K562 (cell line): ENCODE results near the gene OR2Y1. TPM values are rescaled to one million over a fixed set of nuclear protein-coding genes. Genes with fewer than 3 reads are reported as not detected.

Source experiments
- ATF1 ChIP-seq, 2 experiments: fragments of 450-650 bp in 1 of 2; IDR thresholded peaks; 2 replicates each; pipeline ENCODE4 v1.6.1; 2016; ENCODE audit warnings: missing compliant biosample characterization in 1 of 2, missing genetic modification characterization in 1 of 2
- ATF6 ChIP-seq: sonication (generic); formaldehyde crosslinking; IDR thresholded peaks from 2 replicates; pipeline ENCODE4 v1.4.0; 2020; ENCODE audit warnings: mild to moderate bottlenecking, missing genetic modification reagents
- C11orf30 ChIP-seq: fragments of 450-650 bp; IDR thresholded peaks from 2 replicates; pipeline ENCODE4 v1.6.1; 2016; ENCODE audit warnings: low read depth, mild to moderate bottlenecking
- CREB3L1 ChIP-seq: fragments of 450-650 bp; IDR thresholded peaks from 2 replicates; pipeline ENCODE4 v1.6.1; 2014; ENCODE audit warnings: low read depth, mild to moderate bottlenecking, moderate library complexity, borderline replicate concordance
- FOXA3 ChIP-seq, 2 experiments: fragments of 450-650 bp in 1 of 2; sonication (generic) in 1 of 2; formaldehyde crosslinking; IDR thresholded peaks in 1 of 2; conservative IDR thresholded peaks in 1 of 2; 2 replicates each; pipeline versions ENCODE4 v1.4.0 to v1.8.0; 2020 to 2022; ENCODE audit warnings: mild to moderate bottlenecking in 2 of 2, missing genetic modification reagents in 1 of 2
- HDAC2 ChIP-seq: fragments of 450-650 bp; IDR thresholded peaks from 2 replicates; pipeline ENCODE4 v1.6.1; 2016; ENCODE audit warnings: mild to moderate bottlenecking
- HMBOX1 ChIP-seq: sonication (generic); IDR thresholded peaks from 2 replicates; pipeline ENCODE4 v1.6.1; 2016
- KLF16 ChIP-seq: IDR thresholded peaks from 2 replicates; pipeline ENCODE4 v1.6.1; 2016; ENCODE audit warnings: antibody characterized with exemption
- MAFF ChIP-seq: IDR thresholded peaks from 2 replicates; pipeline ENCODE4 v1.6.1; 2012; ENCODE audit warnings: low read length, improper control_type of control experiment
- MAFG ChIP-seq: fragments of 450-650 bp; conservative IDR thresholded peaks from 2 replicates; pipeline ENCODE4 v1.6.1; 2016; ENCODE audit warnings: missing genetic modification characterization, missing compliant biosample characterization
- MAFK ChIP-seq: IDR thresholded peaks from 2 replicates; pipeline ENCODE4 v1.6.1; 2011; ENCODE audit warnings: low read length, improper control_type of control experiment
- MEIS2 ChIP-seq: fragments of 450-650 bp; IDR thresholded peaks from 2 replicates; pipeline ENCODE4 v1.6.1; 2014; ENCODE audit warnings: mild to moderate bottlenecking; ENCODE audit not compliant: partially characterized antibody
- MTA2 ChIP-seq: fragments of 450-650 bp; IDR thresholded peaks from 2 replicates; pipeline ENCODE4 v1.6.1; 2016; ENCODE audit warnings: low read depth
- SETDB1 ChIP-seq: IDR thresholded peaks from one replicate; pipeline ENCODE4 v1.6.1; 2012; ENCODE audit warnings: low read length, control low read depth, inconsistent platforms
- SREBF1 ChIP-seq: fragments of 150-350 bp; IDR thresholded peaks from 2 replicates; pipeline ENCODE4 v1.6.1; 2014; ENCODE audit warnings: antibody characterized with exemption, low read depth, low read length, borderline replicate concordance
- STAT5A ChIP-seq: IDR thresholded peaks from 2 replicates; pipeline ENCODE4 v1.6.1; 2012; ENCODE audit warnings: low read length, inconsistent platforms, borderline replicate concordance
- TCF3 ChIP-seq: sonication (generic); formaldehyde crosslinking; IDR thresholded peaks from 2 replicates; pipeline ENCODE4 v1.4.0; 2020; ENCODE audit warnings: mild to moderate bottlenecking, missing genetic modification reagents
- TCF7L2 ChIP-seq: fragments of 150-350 bp; IDR thresholded peaks from 2 replicates; pipeline ENCODE4 v1.6.1; 2016; ENCODE audit warnings: low read depth, mild to moderate bottlenecking, low read length, moderate library complexity
- TEAD4 ChIP-seq, 2 experiments: sonication (generic) in 1 of 2; formaldehyde crosslinking in 1 of 2; IDR thresholded peaks; 2 replicates each; pipeline versions ENCODE4 v1.6.1 to v1.8.0; 2012 to 2022; ENCODE audit warnings: borderline replicate concordance in 1 of 2, inconsistent platforms in 1 of 2, low read length in 1 of 2, mild to moderate bottlenecking in 1 of 2, missing genetic modification reagents in 1 of 2
- TFE3 ChIP-seq: fragments of 450-650 bp; formaldehyde crosslinking; IDR thresholded peaks from 2 replicates; pipeline ENCODE4 v1.4.0; 2020; ENCODE audit warnings: mild to moderate bottlenecking, mixed read lengths
- ZBTB33 ChIP-seq: sonication (generic); formaldehyde crosslinking; IDR thresholded peaks from 2 replicates; pipeline ENCODE4 v1.8.1; 2023; ENCODE audit warnings: mild to moderate bottlenecking, missing genetic modification reagents
- ZEB2 ChIP-seq: fragments of 450-650 bp; IDR thresholded peaks from 2 replicates; pipeline ENCODE4 v1.6.1; 2016
- polyA plus RNA-seq, 8 experiments: library from polyadenylated mRNA; depleted of rRNA in 4 of 8; stranded (reverse) in 5 of 8; unstranded in 3 of 8; fragments of >200 nt; fragmentation: Nextera tagmentation in 2 of 8; fragmentation: Illumina TruSeq in 1 of 8; extraction: Ambion mirVana in 2 of 8; extraction: Trizol in 1 of 8; gene quantifications; 2 replicates each; pipeline versions ENCODE4 v1.2.1 to v1.2.3, GENCODE V29; 2011 to 2014; ENCODE audit warnings: inconsistent platforms in 1 of 8, missing spikeins in 1 of 8
- total RNA-seq, 7 experiments: library from RNA; depleted of rRNA in 6 of 7; stranded (reverse); fragments of >200 nt in 6 of 7; fragmentation: Illumina TruSeq in 2 of 7; extraction: Trizol in 2 of 7; gene quantifications; 2 replicates each; pipeline versions ENCODE4 v1.2.1 to v1.2.3, GENCODE V29; 2011 to 2021; ENCODE audit warnings: low replicate concordance in 1 of 7

Gene OR2Y1
- total and polyA plus RNA-seq, 9 of the 15 experiments (the other 6 are each of a cell fraction or from before 2014, with no cell fraction given): not detected

GRCh38 chr5:180704362-180704761, 35.5 kb downstream of the OR2Y1 start (continued):
- TF ChIP-seq SREBF1 (no peak), KLF16 (0 out of 2 replicates have a peak, but pooled peaks have one; percentile 23), MAFF (peak; percentile 82), C11orf30 (peak; percentile 88), MTA2 (peak; percentile 37; the same call in 1 of the 2 replicates), HDAC2 (peak; percentile 96), CREB3L1 (no peak), ATF1 (CRISPR knock-in tag; IDR thresholded peaks at IDR 0.05) (no peak), ATF1 (tag; IDR thresholded peaks at IDR 0.05) (no peak), MEIS2 (peak; percentile 33), TFE3 (CRISPR knock-in tag) (no peak), ATF6 (no peak), FOXA3 (CRISPR knock-in tag; conservative IDR thresholded peaks at IDR 0.05 in 1 of 2, IDR thresholded peaks at IDR 0.05 in 1 of 2) (0 out of 4 replicates have a peak, but pooled peaks of 1 of the 2 experiments have one; percentile 9), ZBTB33 (CRISPR knock-in tag) (no peak), TCF7L2 (no peak), HMBOX1 (0 out of 2 replicates have a peak, but pooled peaks have one; percentile 20), ZEB2 (peak; percentile 38; the same call in 1 of the 2 replicates), MAFG (peak; percentile 90), TCF3 (CRISPR knock-in tag) (peak; percentile 62), SETDB1 (no peak), TEAD4 (IDR thresholded peaks at IDR 0.05; ENCODE audit: low read length) (peak; percentile 73), TEAD4 (CRISPR knock-in tag; IDR thresholded peaks at IDR 0.05; ENCODE audit: borderline replicate concordance) (no peak), MAFK (peak; percentile 79), STAT5A (peak; percentile 47; the same call in 1 of the 2 replicates)
